HCT116 (cell line): ENCODE data around the gene FRK.

ENCODE experiments used
- ATF3 ChIP-seq: IDR thresholded peaks from 2 replicates; pipeline ENCODE4 v1.6.1; 2012
- CEBPB ChIP-seq: IDR thresholded peaks from 2 replicates; pipeline ENCODE4 v1.6.1; 2012; ENCODE audit warnings: low read depth
- EZH2 ChIP-seq: fragments of 200-600 bp; sonication (generic); IDR thresholded peaks from 2 replicates; pipeline ENCODE4 v1.6.1; 2017; ENCODE audit warnings: antibody characterized with exemption, mixed run types
- POLR2A ChIP-seq: IDR thresholded peaks from 2 replicates; pipeline ENCODE4 v1.7.0; 2011; ENCODE audit warnings: borderline replicate concordance; ENCODE audit not compliant: insufficient read depth, insufficient read length; ENCODE audit errors: extremely low read depth
- POLR2AphosphoS5 ChIP-seq: IDR thresholded peaks from 2 replicates; pipeline ENCODE4 v1.6.1; 2011; ENCODE audit warnings: mild to moderate bottlenecking, low read depth, low read length, moderate library complexity
- SP1 ChIP-seq: IDR thresholded peaks from 2 replicates; pipeline ENCODE4 v1.6.1; 2012; ENCODE audit warnings: low read depth
- ZNF274 ChIP-seq: fragments of 200-500 bp; sonication (Bioruptor generic); IDR thresholded peaks from 2 replicates; pipeline ENCODE4 v1.6.1; 2014; ENCODE audit warnings: mild to moderate bottlenecking, low read depth, low read length, inconsistent platforms
- TF ChIP-seq, protein P1 (sequence below), 3 experiments: fragments of 200-600 bp in 1 of 3; sonication (generic) in 1 of 3; IDR thresholded peaks in 2 of 3; conservative IDR thresholded peaks in 1 of 3; 2 replicates each; pipeline ENCODE4 v1.5.1; 2012 to 2017; ENCODE audit warnings: low read depth in 2 of 3, low read length in 2 of 3, antibody characterized with exemption in 1 of 3, borderline replicate concordance in 1 of 3, control low read depth in 1 of 3, mild to moderate bottlenecking in 1 of 3, mixed read lengths in 1 of 3, mixed run types in 1 of 3, moderate library complexity in 1 of 3; ENCODE audit not compliant: insufficient read depth in 1 of 3
- TF ChIP-seq, protein P2 (sequence below): IDR thresholded peaks from 2 replicates; pipeline ENCODE4 v1.6.1; 2012; ENCODE audit warnings: low read depth

DNA sequence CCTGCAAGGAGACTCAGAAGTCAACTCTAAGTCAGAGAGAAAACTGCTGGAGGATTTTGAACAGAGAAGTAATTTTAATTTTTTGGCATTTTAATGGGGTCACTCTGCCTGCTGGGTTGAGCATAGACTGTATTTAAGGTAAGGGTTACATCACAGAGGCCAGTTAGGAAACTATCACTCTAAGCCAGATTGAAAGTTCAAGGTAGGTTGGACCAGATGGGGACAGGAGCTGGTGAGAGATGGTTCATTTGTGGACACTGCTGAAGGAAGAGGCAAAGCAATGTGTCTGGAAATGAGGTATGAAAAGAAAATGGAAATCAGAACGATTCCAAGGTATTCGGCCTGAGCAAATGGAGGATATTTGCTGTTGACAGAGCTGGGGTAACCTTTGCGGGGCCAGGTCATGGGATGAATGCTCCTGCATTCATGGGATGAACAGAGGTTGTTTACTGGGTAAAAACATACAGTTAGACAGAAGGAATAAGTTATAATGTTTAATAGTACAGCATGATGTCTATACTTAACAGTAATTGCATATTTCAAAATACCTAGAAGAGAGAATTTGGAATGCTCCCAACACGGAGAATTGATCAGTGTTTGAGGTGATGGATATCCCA lies 26.9 kb downstream of the FRK start:
- TF ChIP-seq, protein P1, sequence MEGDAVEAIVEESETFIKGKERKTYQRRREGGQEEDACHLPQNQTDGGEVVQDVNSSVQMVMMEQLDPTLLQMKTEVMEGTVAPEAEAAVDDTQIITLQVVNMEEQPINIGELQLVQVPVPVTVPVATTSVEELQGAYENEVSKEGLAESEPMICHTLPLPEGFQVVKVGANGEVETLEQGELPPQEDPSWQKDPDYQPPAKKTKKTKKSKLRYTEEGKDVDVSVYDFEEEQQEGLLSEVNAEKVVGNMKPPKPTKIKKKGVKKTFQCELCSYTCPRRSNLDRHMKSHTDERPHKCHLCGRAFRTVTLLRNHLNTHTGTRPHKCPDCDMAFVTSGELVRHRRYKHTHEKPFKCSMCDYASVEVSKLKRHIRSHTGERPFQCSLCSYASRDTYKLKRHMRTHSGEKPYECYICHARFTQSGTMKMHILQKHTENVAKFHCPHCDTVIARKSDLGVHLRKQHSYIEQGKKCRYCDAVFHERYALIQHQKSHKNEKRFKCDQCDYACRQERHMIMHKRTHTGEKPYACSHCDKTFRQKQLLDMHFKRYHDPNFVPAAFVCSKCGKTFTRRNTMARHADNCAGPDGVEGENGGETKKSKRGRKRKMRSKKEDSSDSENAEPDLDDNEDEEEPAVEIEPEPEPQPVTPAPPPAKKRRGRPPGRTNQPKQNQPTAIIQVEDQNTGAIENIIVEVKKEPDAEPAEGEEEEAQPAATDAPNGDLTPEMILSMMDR (IDR thresholded peaks at IDR 0.05 in 2 of 3, conservative IDR thresholded peaks at IDR 0.05 in 1 of 3; ENCODE audit: borderline replicate concordance in 1 of 3, insufficient read depth in 1 of 3, low read depth in 2 of 3, low read length in 2 of 3): no peak
- no peak for TF ChIP-seq ZNF274
- TF ChIP-seq SP1: no peak
- no peak for TF ChIP-seq CEBPB
- TF ChIP-seq POLR2AphosphoS5: no peak
- TF ChIP-seq, protein P2, sequence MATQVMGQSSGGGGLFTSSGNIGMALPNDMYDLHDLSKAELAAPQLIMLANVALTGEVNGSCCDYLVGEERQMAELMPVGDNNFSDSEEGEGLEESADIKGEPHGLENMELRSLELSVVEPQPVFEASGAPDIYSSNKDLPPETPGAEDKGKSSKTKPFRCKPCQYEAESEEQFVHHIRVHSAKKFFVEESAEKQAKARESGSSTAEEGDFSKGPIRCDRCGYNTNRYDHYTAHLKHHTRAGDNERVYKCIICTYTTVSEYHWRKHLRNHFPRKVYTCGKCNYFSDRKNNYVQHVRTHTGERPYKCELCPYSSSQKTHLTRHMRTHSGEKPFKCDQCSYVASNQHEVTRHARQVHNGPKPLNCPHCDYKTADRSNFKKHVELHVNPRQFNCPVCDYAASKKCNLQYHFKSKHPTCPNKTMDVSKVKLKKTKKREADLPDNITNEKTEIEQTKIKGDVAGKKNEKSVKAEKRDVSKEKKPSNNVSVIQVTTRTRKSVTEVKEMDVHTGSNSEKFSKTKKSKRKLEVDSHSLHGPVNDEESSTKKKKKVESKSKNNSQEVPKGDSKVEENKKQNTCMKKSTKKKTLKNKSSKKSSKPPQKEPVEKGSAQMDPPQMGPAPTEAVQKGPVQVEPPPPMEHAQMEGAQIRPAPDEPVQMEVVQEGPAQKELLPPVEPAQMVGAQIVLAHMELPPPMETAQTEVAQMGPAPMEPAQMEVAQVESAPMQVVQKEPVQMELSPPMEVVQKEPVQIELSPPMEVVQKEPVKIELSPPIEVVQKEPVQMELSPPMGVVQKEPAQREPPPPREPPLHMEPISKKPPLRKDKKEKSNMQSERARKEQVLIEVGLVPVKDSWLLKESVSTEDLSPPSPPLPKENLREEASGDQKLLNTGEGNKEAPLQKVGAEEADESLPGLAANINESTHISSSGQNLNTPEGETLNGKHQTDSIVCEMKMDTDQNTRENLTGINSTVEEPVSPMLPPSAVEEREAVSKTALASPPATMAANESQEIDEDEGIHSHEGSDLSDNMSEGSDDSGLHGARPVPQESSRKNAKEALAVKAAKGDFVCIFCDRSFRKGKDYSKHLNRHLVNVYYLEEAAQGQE: no peak
- TF ChIP-seq EZH2: no peak
- TF ChIP-seq POLR2A: no peak
- TF ChIP-seq ATF3: no peak
